H1 (cell line): ENCODE measurements around the gene MTHFS. TPM values are rescaled to one million over a fixed set of nuclear protein-coding genes. Genes with fewer than 3 reads are reported as not detected.

Experiments used
- BACH1 ChIP-seq: IDR thresholded peaks from 2 replicates; pipeline ENCODE4 v1.6.1; 2012; ENCODE audit warnings: low read length, improper control_type of control experiment
- CBX8 ChIP-seq: fragments of 300-800, 300-1000 bp; sonication (generic); IDR thresholded peaks from 2 replicates; pipeline ENCODE4 v1.7.1; 2016; ENCODE audit warnings: low read depth, low read length, borderline replicate concordance
- CEBPB ChIP-seq: IDR thresholded peaks from 2 replicates; pipeline ENCODE4 v1.6.1; 2012; ENCODE audit warnings: low read depth, low read length
- CREB1 ChIP-seq: IDR thresholded peaks from 2 replicates; pipeline ENCODE4 v1.6.1; 2012; ENCODE audit warnings: inconsistent platforms
- CTBP2 ChIP-seq: IDR thresholded peaks from 2 replicates; pipeline ENCODE4 v1.7.0; 2011; ENCODE audit warnings: borderline replicate concordance, mild to moderate bottlenecking, moderate library complexity, mixed read lengths, low read length; ENCODE audit not compliant: insufficient read depth, insufficient read length
- GABPA ChIP-seq: IDR thresholded peaks from 2 replicates; pipeline ENCODE4 v1.6.1; 2011; ENCODE audit warnings: mild to moderate bottlenecking, low read length, moderate library complexity, borderline replicate concordance; ENCODE audit not compliant: insufficient read depth
- GTF2F1 ChIP-seq: IDR thresholded peaks from 2 replicates; pipeline ENCODE4 v1.6.1; 2012; ENCODE audit warnings: low read depth, low read length, improper control_type of control experiment, borderline replicate concordance
- HDAC2 ChIP-seq, 2 experiments: fragments of 300-600 bp in 1 of 2; sonication (generic) in 1 of 2; IDR thresholded peaks; 2 replicates each; pipeline ENCODE4 v1.6.1; 2011 to 2012; ENCODE audit warnings: low read depth in 2 of 2, low read length in 2 of 2, mild to moderate bottlenecking in 2 of 2, moderate library complexity in 2 of 2, borderline replicate concordance in 1 of 2, inconsistent platforms in 1 of 2
- KDM5A ChIP-seq: fragments of 200-600 bp; IDR thresholded peaks from 2 replicates; pipeline ENCODE4 v1.7.1; 2012; ENCODE audit warnings: mild to moderate bottlenecking, low read length, inconsistent platforms, mixed read lengths
- MAFK ChIP-seq: IDR thresholded peaks from 2 replicates; pipeline ENCODE4 v1.6.1; 2012; ENCODE audit warnings: low read depth, mild to moderate bottlenecking, improper control_type of control experiment, low read length
- NRF1 ChIP-seq: IDR thresholded peaks from 2 replicates; pipeline ENCODE4 v1.6.1; 2011; ENCODE audit warnings: mild to moderate bottlenecking, low read depth, low read length, improper control_type of control experiment
- POLR2A ChIP-seq, 2 experiments: IDR thresholded peaks; 1 replicate in 1 of 2; 2 replicates in 1 of 2; pipeline ENCODE4 v1.6.1; 2011; ENCODE audit warnings: low read depth in 2 of 2, low read length in 2 of 2, mild to moderate bottlenecking in 2 of 2; ENCODE audit errors: control extremely low read depth in 1 of 2
- POLR2AphosphoS5 ChIP-seq: IDR thresholded peaks from 2 replicates; pipeline ENCODE4 v1.6.1; 2011; ENCODE audit warnings: low read depth, low read length
- RFX5 ChIP-seq: IDR thresholded peaks from 2 replicates; pipeline ENCODE4 v1.6.1; 2011; ENCODE audit warnings: low read depth, low read length, improper control_type of control experiment, borderline replicate concordance
- RXRA ChIP-seq: IDR thresholded peaks from 2 replicates; pipeline ENCODE4 v1.6.1; 2011; ENCODE audit warnings: low read depth, mild to moderate bottlenecking, low read length, moderate library complexity; ENCODE audit not compliant: insufficient read depth
- SAP30 ChIP-seq: fragments of 300-600 bp; sonication (generic); IDR thresholded peaks from 2 replicates; pipeline ENCODE4 v1.7.1; 2012; ENCODE audit warnings: low read length, moderate library complexity, mild to moderate bottlenecking, inconsistent platforms; ENCODE audit not compliant: insufficient read depth, insufficient replicate concordance
- SIRT6 ChIP-seq: IDR thresholded peaks from one replicate; pipeline ENCODE4 v1.7.1; 2012; ENCODE audit warnings: low read length, inconsistent platforms
- SUZ12 ChIP-seq: fragments of 200-600 bp; sonication (generic); IDR thresholded peaks from 2 replicates; pipeline ENCODE4 v1.6.1; 2012; ENCODE audit warnings: mild to moderate bottlenecking, inconsistent platforms, low read length, moderate library complexity, mixed read lengths
- TCF12 ChIP-seq: IDR thresholded peaks from 2 replicates; pipeline ENCODE4 v1.6.1; 2011; ENCODE audit warnings: low read depth, mild to moderate bottlenecking, low read length
- TEAD4 ChIP-seq: IDR thresholded peaks from 2 replicates; pipeline ENCODE4 v1.6.1; 2012; ENCODE audit warnings: low read depth, low read length, inconsistent platforms, mixed read lengths
- YY1 ChIP-seq: IDR thresholded peaks from 2 replicates; pipeline ENCODE4 v1.6.1; 2011; ENCODE audit warnings: low read depth, mild to moderate bottlenecking, low read length
- ZNF274 ChIP-seq: IDR thresholded peaks from 2 replicates; pipeline ENCODE4 v1.7.0; 2012; ENCODE audit warnings: low read length, borderline replicate concordance; ENCODE audit errors: extremely low read depth
- polyA plus RNA-seq, 7 experiments: library from polyadenylated mRNA; depleted of rRNA in 3 of 7; stranded (reverse) in 5 of 7; unstranded in 2 of 7; fragments of >200 nt in 5 of 7; fragments of 200-250 nt in 2 of 7; gene quantifications; 1 replicate in 5 of 7; 2 replicates in 1 of 7; 4 replicates in 1 of 7; pipeline versions ENCODE4 v1.2.1 to v1.2.3, GENCODE V29; 2011 to 2013; ENCODE audit warnings: missing spikeins in 2 of 7, mixed read lengths in 2 of 7
- total RNA-seq: library from RNA; stranded (reverse); fragmentation: NEBNext Ultra II Directional; extraction: Animal tissue kit (Norgen Biotek cat#: 25700); gene quantifications from 2 replicates; pipeline ENCODE4 v1.2.1, GENCODE V29; 2021
- TF ChIP-seq, protein P1 (sequence below), 3 experiments: IDR thresholded peaks; 1 replicate in 2 of 3; 2 replicates in 1 of 3; pipeline versions ENCODE4 v1.5.1 to v1.6.1; 2011; ENCODE audit warnings: low read length in 3 of 3, mild to moderate bottlenecking in 3 of 3, inconsistent platforms in 2 of 3, low read depth in 1 of 3, moderate library complexity in 1 of 3; ENCODE audit not compliant: insufficient read depth in 1 of 3; ENCODE audit errors: control extremely low read depth in 1 of 3

Gene MTHFS
- total and polyA plus RNA-seq, 2 of the 8 experiments (the other 6 are each of a cell fraction or from before 2014, with no cell fraction given), result 27.3 to 37.2 TPM

DNA sequence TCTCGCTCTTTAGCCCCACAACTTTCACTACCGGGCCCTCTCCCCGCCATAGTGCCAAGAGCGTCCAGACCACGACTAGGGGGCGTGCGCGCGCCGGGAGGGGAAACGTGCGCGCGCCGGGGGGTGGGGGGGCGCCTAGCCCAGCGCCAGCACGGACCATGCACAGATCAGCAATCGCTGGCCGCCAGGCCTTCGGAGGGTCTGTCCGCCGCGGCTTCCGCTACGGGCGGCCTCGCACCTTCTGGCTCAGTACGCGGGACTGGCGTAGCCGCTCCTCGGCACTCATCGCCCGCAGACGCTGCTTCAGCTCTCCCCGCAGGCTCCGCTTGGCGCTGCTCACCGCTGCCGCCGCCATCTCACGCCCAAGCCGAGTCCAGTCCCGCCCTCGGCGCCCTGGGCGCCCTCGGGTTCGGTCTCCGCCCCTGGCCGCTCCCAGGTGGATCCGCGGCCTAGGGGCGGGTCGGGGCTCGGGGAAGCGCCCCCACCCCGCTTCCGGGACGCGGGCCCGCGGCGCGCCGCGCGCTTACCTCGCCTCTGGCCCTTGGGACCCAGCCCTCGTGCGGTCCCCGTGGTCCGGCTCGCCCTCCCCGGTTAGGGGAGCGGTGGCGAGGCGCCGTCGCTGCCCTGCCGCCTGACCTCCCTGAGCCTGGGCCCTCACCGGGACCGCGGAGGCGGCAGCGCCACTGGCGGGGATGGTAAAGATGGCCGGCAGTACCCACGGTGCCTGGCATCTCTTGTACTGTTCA lies at the start of gene MTHFS (continued):
- TF ChIP-seq YY1 (peak; percentile 72; the same call in 1 of the 2 replicates), KDM5A (no peak), GTF2F1 (no peak), SUZ12 (no peak), TCF12 (no peak), CTBP2 (no peak), SAP30 (no peak), RFX5 (no peak), RXRA (no peak), BACH1 (no peak), MAFK (no peak), CBX8 (no peak), ZNF274 (no peak), GABPA (no peak), POLR2A (IDR thresholded peaks at IDR 0.05; ENCODE audit: control extremely low read depth in 1 of 2, low read depth in 2 of 2, low read length in 2 of 2) (peak; percentile 81 to 92), POLR2AphosphoS5 (peak; percentile 89), NRF1 (no peak), CEBPB (no peak), HDAC2 (IDR thresholded peaks at IDR 0.05; ENCODE audit: borderline replicate concordance in 1 of 2, low read depth in 2 of 2, low read length in 2 of 2) (0 out of 4 replicates have a peak, but pooled peaks of 1 of the 2 experiments have one; percentile 45), CREB1 (no peak), SIRT6 (no peak), TEAD4 (no peak)
- TF ChIP-seq, protein P1, sequence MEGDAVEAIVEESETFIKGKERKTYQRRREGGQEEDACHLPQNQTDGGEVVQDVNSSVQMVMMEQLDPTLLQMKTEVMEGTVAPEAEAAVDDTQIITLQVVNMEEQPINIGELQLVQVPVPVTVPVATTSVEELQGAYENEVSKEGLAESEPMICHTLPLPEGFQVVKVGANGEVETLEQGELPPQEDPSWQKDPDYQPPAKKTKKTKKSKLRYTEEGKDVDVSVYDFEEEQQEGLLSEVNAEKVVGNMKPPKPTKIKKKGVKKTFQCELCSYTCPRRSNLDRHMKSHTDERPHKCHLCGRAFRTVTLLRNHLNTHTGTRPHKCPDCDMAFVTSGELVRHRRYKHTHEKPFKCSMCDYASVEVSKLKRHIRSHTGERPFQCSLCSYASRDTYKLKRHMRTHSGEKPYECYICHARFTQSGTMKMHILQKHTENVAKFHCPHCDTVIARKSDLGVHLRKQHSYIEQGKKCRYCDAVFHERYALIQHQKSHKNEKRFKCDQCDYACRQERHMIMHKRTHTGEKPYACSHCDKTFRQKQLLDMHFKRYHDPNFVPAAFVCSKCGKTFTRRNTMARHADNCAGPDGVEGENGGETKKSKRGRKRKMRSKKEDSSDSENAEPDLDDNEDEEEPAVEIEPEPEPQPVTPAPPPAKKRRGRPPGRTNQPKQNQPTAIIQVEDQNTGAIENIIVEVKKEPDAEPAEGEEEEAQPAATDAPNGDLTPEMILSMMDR (IDR thresholded peaks at IDR 0.05; ENCODE audit: control extremely low read depth in 1 of 3, insufficient read depth in 1 of 3, low read depth in 1 of 3, low read length in 3 of 3), result peak; percentile 38 to 50 (median 49)
